Suppressor macrophage (primary cell): Measurements from ENCODE around the gene ZNF554.
"Not testable (repeated sequence)": the region's sequence is repeated elsewhere in the genome, so short reads cannot be mapped to it uniquely, and the experiment has no call there.

Experiments
- DNase-seq, 4 experiments: peaks; one replicate each; pipeline ENCODE4 v3.0.0-alpha.2; 2020 to 2022

Gene ZNF554

GRCh38 chr19:2790557-2791271 is 29.0 kb upstream of the ZNF554 start:
- no peak for DNase-seq

- DNase-seq = no peak
Measured at GRCh38 chr19:2791440-2791839, 28.2 kb upstream of the ZNF554 start.

- no peak for DNase-seq
Measured at GRCh38 chr19:2791876-2792275, 27.8 kb upstream of the ZNF554 start.

- not testable (repeated sequence) for DNase-seq
Measured at GRCh38 chr19:2792666-2793065, 27.0 kb upstream of the ZNF554 start.

GRCh38 chr19:2793126-2793525 is 26.5 kb upstream of the ZNF554 start:
- no peak for DNase-seq

- no peak for DNase-seq
Measured at GRCh38 chr19:2793577-2793976, 26.1 kb upstream of the ZNF554 start.

GRCh38 chr19:2795827-2796658 is 23.6 kb upstream of the ZNF554 start:
- DNase-seq = no peak

GRCh38 chr19:2796659-2797266 is 22.9 kb upstream of the ZNF554 start:
- no peak for DNase-seq

- no peak for DNase-seq
Measured at GRCh38 chr19:2797280-2797679, 22.4 kb upstream of the ZNF554 start.

- DNase-seq = no peak
Measured at GRCh38 chr19:2798158-2798685, 21.4 kb upstream of the ZNF554 start.

GRCh38 chr19:2798733-2799132 is 20.9 kb upstream of the ZNF554 start:
- DNase-seq = no peak

- no peak for DNase-seq
Measured at GRCh38 chr19:2799273-2800020, 20.2 kb upstream of the ZNF554 start.

GRCh38 chr19:2800506-2800905 is 19.2 kb upstream of the ZNF554 start:
- no peak for DNase-seq

GRCh38 chr19:2802826-2803225 is 16.8 kb upstream of the ZNF554 start:
- no peak for DNase-seq

GRCh38 chr19:2803486-2804155 is 16.0 kb upstream of the ZNF554 start:
- no peak for DNase-seq

- no peak for DNase-seq
Measured at GRCh38 chr19:2804156-2805004, 15.3 kb upstream of the ZNF554 start.

- DNase-seq = no peak
Measured at GRCh38 chr19:2805261-2805900, 14.3 kb upstream of the ZNF554 start.

GRCh38 chr19:2805991-2806649 is 13.5 kb upstream of the ZNF554 start:
- no peak for DNase-seq

- no peak for DNase-seq
Measured at GRCh38 chr19:2806736-2807378, 12.8 kb upstream of the ZNF554 start.
